Fibroblast of villous mesenchyme (primary cell): ENCODE data around the gene C17orf78. TPM values are rescaled to one million over a fixed set of nuclear protein-coding genes. Genes with fewer than 3 reads are reported as not detected.
"Not testable (repeated sequence)": the region's sequence is repeated elsewhere in the genome, so short reads cannot be mapped to it uniquely, and the experiment has no call there.

Experiments
- DNase-seq: peaks from one replicate; pipeline ENCODE4 v3.0.0-alpha.2; 2010; ENCODE audit warnings: low read depth
- H3K4me3 ChIP-seq: 2 replicates; pipeline ENCODE4 v1.5.1; 2011; ENCODE audit warnings: low read depth, mild to moderate bottlenecking, low read length
- CTCF ChIP-seq: IDR thresholded peaks from 2 replicates; pipeline ENCODE4 v1.5.1; 2012; ENCODE audit warnings: low read depth, mild to moderate bottlenecking, low read length; ENCODE audit not compliant: insufficient read depth
- total RNA-seq: library from RNA; depleted of rRNA; stranded (reverse); fragments of >200 nt; gene quantifications from 2 replicates; pipeline ENCODE4 v1.2.3, GENCODE V29; 2012

The C17orf78 gene
- total RNA-seq: not detected in 2 replicates

- H3K4me3 ChIP-seq: no peak within 1 kb of the TSS
- no peak for DNase-seq
- no peak for TF ChIP-seq CTCF
These were observed at the start of gene C17orf78 for GRCh38 chr17:37375706-37376105. Gene C17orf78 (plus strand): TSS chr17:37375985. CDS start chr17:37376093, 108 bp downstream.

- no peak overlapping the region for H3K4me3 ChIP-seq
- peak; percentile 94 for DNase-seq
- no peak for TF ChIP-seq CTCF
These were observed 48.3 kb upstream of the C17orf78 start for GRCh38 chr17:37327341-37328090.

GRCh38 chr17:37338847-37339246 lies 36.9 kb upstream of the C17orf78 start:
- no peak for DNase-seq
- H3K4me3 ChIP-seq: no peak overlapping the region
- no peak for TF ChIP-seq CTCF

- TF ChIP-seq CTCF: no peak
- peak; percentile 73 for DNase-seq
- H3K4me3 ChIP-seq: no peak overlapping the region
These were observed 36.5 kb upstream of the C17orf78 start for GRCh38 chr17:37339321-37339720.

GRCh38 chr17:37340804-37341203 lies 35.0 kb upstream of the C17orf78 start:
- DNase-seq: no peak
- H3K4me3 ChIP-seq: no peak overlapping the region
- TF ChIP-seq CTCF: no peak

GRCh38 chr17:37342589-37342988 lies 33.2 kb upstream of the C17orf78 start:
- no peak for DNase-seq
- no peak overlapping the region for H3K4me3 ChIP-seq
- no peak for TF ChIP-seq CTCF

GRCh38 chr17:37344519-37344918 lies 31.3 kb upstream of the C17orf78 start:
- no peak for TF ChIP-seq CTCF
- DNase-seq: no peak
- H3K4me3 ChIP-seq: no peak overlapping the region

- DNase-seq, H3K4me3 ChIP-seq: not testable (repeated sequence)
These were observed 28.9 kb upstream of the C17orf78 start for GRCh38 chr17:37346863-37347402.

GRCh38 chr17:37356796-37357569 lies 18.8 kb upstream of the C17orf78 start:
- DNase-seq: not testable (repeated sequence)
- peak overlapping the region; percentile 93 for H3K4me3 ChIP-seq
